ENCODE results near the gene DNAH9. TPM values are rescaled to one million over a fixed set of nuclear protein-coding genes. Genes with fewer than 3 reads are reported as not detected.

DNAH9 gene
- total and polyA plus RNA-seq, 2 of the 8 experiments (the other 6 are each of a cell fraction or from before 2014, with no cell fraction given): 0.21 to 0.86 TPM

- ChIA-PET CTCF (ENCODE audit: partially characterized antibody) (interaction anchor here (1.1 to 1.3 kb wide), 2 partner anchors 14 to 49 kb away, joined by 3 to 4 read pairs; no protein-coding TSS in a partner anchor), POLR2A (ENCODE audit: partially characterized antibody) (no interaction called here)
- H3K4me3 ChIP-seq (ENCODE audit: extremely low read depth in 1 of 4, insufficient read depth in 2 of 4, low read depth in 3 of 4, low read length in 4 of 4): no peak overlapping the region
- no peak overlapping the region for H3K27ac ChIP-seq (ENCODE audit: low read depth, low read length)
- H3K23ac ChIP-seq (ENCODE audit: insufficient read length): no peak overlapping the region
- no peak overlapping the region for H3K18ac ChIP-seq (ENCODE audit: extremely low read depth, low read length)
- H2AK5ac ChIP-seq (ENCODE audit: low read depth, low read length): no peak overlapping the region
- no peak overlapping the region for H2BK12ac ChIP-seq (ENCODE audit: low read depth, low read length)
- H3K27me3 ChIP-seq (replicated peaks in 1 of 4; ENCODE audit: control insufficient read depth in 3 of 4, extremely low read depth in 1 of 4, insufficient read depth in 3 of 4, low read length in 3 of 4): no peaks in the 10 kb centered on the region
- H3K9ac ChIP-seq (replicated peaks in 1 of 4; ENCODE audit: extremely low read depth in 1 of 4, low read depth in 3 of 4, low read length in 3 of 4): no peak overlapping the region
- H2BK120ac ChIP-seq (replicated peaks; ENCODE audit: low read depth, low read length): no peak overlapping the region
- H4K91ac ChIP-seq (replicated peaks; ENCODE audit: insufficient read length, low read length): no peak overlapping the region
- no peak overlapping the region for H2BK15ac ChIP-seq (ENCODE audit: low read length)
- no peaks in the 10 kb centered on the region for H4K20me1 ChIP-seq (replicated peaks in 1 of 2; ENCODE audit: control insufficient read depth in 1 of 2, insufficient read depth in 2 of 2, low read length in 2 of 2)
- H3K79me2 ChIP-seq (ENCODE audit: control insufficient read depth in 1 of 2, insufficient read depth in 2 of 2, low read length in 2 of 2): no peaks in the 10 kb centered on the region
- H3K56ac ChIP-seq (replicated peaks; ENCODE audit: insufficient read length, low read depth, low read length): no peak overlapping the region
- no peaks in the 10 kb centered on the region for H3K79me1 ChIP-seq (ENCODE audit: low read depth, low read length)
- no peaks in the 10 kb centered on the region for H3K23me2 ChIP-seq (ENCODE audit: low read depth, low read length)
- no peak for FAIRE-seq
- no peak for TF ChIP-seq RNF2 (IDR thresholded peaks at IDR 0.05; ENCODE audit: borderline replicate concordance, low read depth, low read length, missing control alignments, poor library complexity, severe bottlenecking)
- no peak for TF ChIP-seq GTF2F1 (IDR thresholded peaks at IDR 0.05; ENCODE audit: borderline replicate concordance, low read depth, low read length)
- TF ChIP-seq, protein P1, sequence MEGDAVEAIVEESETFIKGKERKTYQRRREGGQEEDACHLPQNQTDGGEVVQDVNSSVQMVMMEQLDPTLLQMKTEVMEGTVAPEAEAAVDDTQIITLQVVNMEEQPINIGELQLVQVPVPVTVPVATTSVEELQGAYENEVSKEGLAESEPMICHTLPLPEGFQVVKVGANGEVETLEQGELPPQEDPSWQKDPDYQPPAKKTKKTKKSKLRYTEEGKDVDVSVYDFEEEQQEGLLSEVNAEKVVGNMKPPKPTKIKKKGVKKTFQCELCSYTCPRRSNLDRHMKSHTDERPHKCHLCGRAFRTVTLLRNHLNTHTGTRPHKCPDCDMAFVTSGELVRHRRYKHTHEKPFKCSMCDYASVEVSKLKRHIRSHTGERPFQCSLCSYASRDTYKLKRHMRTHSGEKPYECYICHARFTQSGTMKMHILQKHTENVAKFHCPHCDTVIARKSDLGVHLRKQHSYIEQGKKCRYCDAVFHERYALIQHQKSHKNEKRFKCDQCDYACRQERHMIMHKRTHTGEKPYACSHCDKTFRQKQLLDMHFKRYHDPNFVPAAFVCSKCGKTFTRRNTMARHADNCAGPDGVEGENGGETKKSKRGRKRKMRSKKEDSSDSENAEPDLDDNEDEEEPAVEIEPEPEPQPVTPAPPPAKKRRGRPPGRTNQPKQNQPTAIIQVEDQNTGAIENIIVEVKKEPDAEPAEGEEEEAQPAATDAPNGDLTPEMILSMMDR (IDR thresholded peaks at IDR 0.05; ENCODE audit: control extremely low read depth in 1 of 3, insufficient read depth in 1 of 3, low read depth in 1 of 3, low read length in 3 of 3): no peak
- no peak for TF ChIP-seq RFX5 (IDR thresholded peaks at IDR 0.05; ENCODE audit: borderline replicate concordance, low read depth, low read length)
- no peak for TF ChIP-seq KDM5A (IDR thresholded peaks at IDR 0.05; ENCODE audit: low read length)
- no peaks in the 10 kb centered on the region for H3K9me3 ChIP-seq (ENCODE audit: insufficient read depth in 2 of 2, low read depth in 1 of 2, low read length in 1 of 2)
- 93% methylated on average over 10 of the region's 11 CpGs; no CpG with 5 or more reads in 1 of the 2 experiments for WGBS, 2 experiments (ENCODE audit: extremely low coverage in 1 of 2, insufficient coverage in 1 of 2, insufficient read length in 1 of 2, insufficient replicate concordance in 2 of 2, low coverage in 1 of 2, low lambda C conversion rate in 2 of 2, missing lambda C conversion rate in 1 of 2)
- no peaks in the 10 kb centered on the region for H3K36me3 ChIP-seq (ENCODE audit: control insufficient read depth in 2 of 4, insufficient read depth in 4 of 4, low read length in 3 of 4)
- no peak overlapping the region for H3K4me2 ChIP-seq (ENCODE audit: insufficient read depth in 1 of 2, low read depth in 2 of 2, low read length in 2 of 2)
- no peak overlapping the region for H3K14ac ChIP-seq (ENCODE audit: insufficient read length)
- no peak overlapping the region for H3K4ac ChIP-seq (replicated peaks; ENCODE audit: insufficient read length, low read depth, low read length)
- no peak overlapping the region for H2BK5ac ChIP-seq (ENCODE audit: low read depth, low read length)
- no peak overlapping the region for H2AFZ ChIP-seq (ENCODE audit: low read length)
- no peaks in the 10 kb centered on the region for H3K4me1 ChIP-seq (replicated peaks in 1 of 4; ENCODE audit: control insufficient read depth in 3 of 4, insufficient read depth in 4 of 4, low read length in 3 of 4)
- H2BK20ac ChIP-seq (ENCODE audit: low read length): no peak overlapping the region
- H4K8ac ChIP-seq (ENCODE audit: extremely low read depth, insufficient read depth, low read length): no peak overlapping the region
- no peak for DNase-seq (ENCODE audit: low read depth in 1 of 2, low spot score in 2 of 2)
- H4K5ac ChIP-seq (ENCODE audit: insufficient read length, low read depth, low read length): no peak overlapping the region
Measured at GRCh38 chr17:11693284-11693683, 95.0 kb downstream of the DNAH9 start.

All from H1 (cell line).